ENCODE results near the gene USP7.
"Not testable (repeated sequence)": the region's sequence is repeated elsewhere in the genome, so short reads cannot be mapped to it uniquely, and the experiment has no call there.

The USP7 gene

GRCh38 chr16:8963821-8964441, at the start of gene USP7:
Gene USP7 (minus strand): TSS chr16:8963906. CDS start chr16:8963285, 621 bp downstream.
- DNase-seq: peak; percentile 84

- no peak for DNase-seq
Observed at GRCh38 chr16:9013508-9013864, 49.8 kb upstream of the USP7 start.

GRCh38 chr16:9012848-9013507, 49.3 kb upstream of the USP7 start:
- no peak for DNase-seq

GRCh38 chr16:9012330-9012729, 48.6 kb upstream of the USP7 start:
- no peak for DNase-seq

GRCh38 chr16:9008601-9009260, 45.0 kb upstream of the USP7 start:
- DNase-seq: peak; percentile 24

- no peak for DNase-seq
Observed at GRCh38 chr16:9007177-9007794, 43.6 kb upstream of the USP7 start.

- no peak for DNase-seq
Observed at GRCh38 chr16:9004183-9004582, 40.5 kb upstream of the USP7 start.

GRCh38 chr16:9003763-9004162, 40.1 kb upstream of the USP7 start:
- no peak for DNase-seq

GRCh38 chr16:9003322-9003721, 39.6 kb upstream of the USP7 start:
- DNase-seq: no peak

- no peak for DNase-seq
Observed at GRCh38 chr16:9002042-9002441, 38.3 kb upstream of the USP7 start.

- no peak for DNase-seq
Observed at GRCh38 chr16:9000664-9001063, 37.0 kb upstream of the USP7 start.

GRCh38 chr16:8999800-9000199, 36.1 kb upstream of the USP7 start:
- DNase-seq: no peak

- DNase-seq: peak; percentile 33
Observed at GRCh38 chr16:8998108-8998507, 34.4 kb upstream of the USP7 start.

GRCh38 chr16:8996891-8997290, 33.2 kb upstream of the USP7 start:
- DNase-seq: no peak

- no peak for DNase-seq
Observed at GRCh38 chr16:8990445-8990844, 26.7 kb upstream of the USP7 start.

- DNase-seq: no peak
Observed at GRCh38 chr16:8989099-8989878, 25.6 kb upstream of the USP7 start.

- DNase-seq: no peak
Observed at GRCh38 chr16:8986818-8987191, 23.1 kb upstream of the USP7 start.

GRCh38 chr16:8986111-8986510, 22.4 kb upstream of the USP7 start:
- no peak for DNase-seq

- no peak for DNase-seq
Observed at GRCh38 chr16:8982816-8983215, 19.1 kb upstream of the USP7 start.

GRCh38 chr16:8981901-8982300, 18.2 kb upstream of the USP7 start:
- not testable (repeated sequence) for DNase-seq

GRCh38 chr16:8976189-8976588, 12.5 kb upstream of the USP7 start:
- DNase-seq: not testable (repeated sequence)

GRCh38 chr16:8975039-8975438, 11.3 kb upstream of the USP7 start:
- no peak for DNase-seq
